IMR-90 (cell line): Measurements from ENCODE around the gene PAWR. TPM values are rescaled to one million over a fixed set of nuclear protein-coding genes. Genes with fewer than 3 reads are reported as not detected.
A peak's percentile ranks its signal among the peaks of the same experiment; 100 is the strongest.

ENCODE experiments used
- ATAC-seq: fragments of 200-7000 bp; cut with Tn5 transposase; 2 replicates; pipeline ENCODE4 v1.9.1; 2020; ENCODE audit warnings: low read depth, mild to moderate bottlenecking, moderate library complexity
- BruUV-seq: library from RNA; stranded (reverse); fragments of 400-500 nt; replicated peaks from 2 replicates; lab custom pipeline; 2021; lab: Mats Ljungman, UMichigan
- CTCF ChIA-PET: fragments of 300-600 bp; formaldehyde crosslinking; extraction: SDS; loops from one replicate; lab custom pipeline; 2021; ENCODE audit warnings: antibody characterized with exemption; lab: Yijun Ruan, JAX
- POLR2A ChIA-PET: fragments of 300-600 bp; sonication (Branson Sonifier 250); formaldehyde crosslinking; loops from one replicate; lab custom pipeline; 2022; ENCODE audit warnings: antibody characterized with exemption; ENCODE audit not compliant: unreplicated experiment; lab: Charles Lee
- DNase-seq: peaks from one replicate; pipeline ENCODE4 v3.0.0; 2013
- H2AFZ ChIP-seq: replicated peaks from 2 replicates; pipeline ENCODE3; 2013; ENCODE audit warnings: low read length, mild to moderate bottlenecking; ENCODE audit not compliant: poor library complexity
- H2AK5ac ChIP-seq: 2 replicates; pipeline ENCODE4 v1.6.1; 2013; ENCODE audit warnings: low read depth, low read length, inconsistent platforms
- H2AK9ac ChIP-seq: replicated peaks from 2 replicates; pipeline ENCODE3; 2013; ENCODE audit warnings: mild to moderate bottlenecking, low read depth, low read length, moderate library complexity; ENCODE audit not compliant: poor library complexity
- H2BK120ac ChIP-seq: 2 replicates; pipeline ENCODE4 v1.6.1; 2013; ENCODE audit warnings: low read depth, low read length, inconsistent platforms
- H2BK15ac ChIP-seq: 3 replicates; pipeline ENCODE4 v1.6.1; 2013; ENCODE audit warnings: low read depth, low read length, inconsistent platforms
- H2BK20ac ChIP-seq: 2 replicates; pipeline ENCODE4 v1.6.1; 2013; ENCODE audit warnings: low read depth, mild to moderate bottlenecking, inconsistent platforms, low read length, moderate library complexity
- H2BK5ac ChIP-seq: 2 replicates; pipeline ENCODE4 v1.6.1; 2013; ENCODE audit warnings: mild to moderate bottlenecking, low read depth, low read length, inconsistent platforms; ENCODE audit not compliant: poor library complexity, severe bottlenecking
- H3K14ac ChIP-seq: replicated peaks from 2 replicates; pipeline ENCODE4 v1.6.1; 2013; ENCODE audit warnings: low read depth, low read length, inconsistent platforms
- H3K18ac ChIP-seq: 2 replicates; pipeline ENCODE4 v1.6.1; 2013; ENCODE audit warnings: low read depth, low read length, control low read depth
- H3K23ac ChIP-seq: 2 replicates; pipeline ENCODE4 v1.6.1; 2013; ENCODE audit warnings: low read depth, low read length, inconsistent platforms
- H3K27ac ChIP-seq: 2 replicates; pipeline ENCODE4 v1.5.1; 2013; ENCODE audit warnings: mild to moderate bottlenecking, control low read depth, low read length; ENCODE audit not compliant: insufficient read depth
- H3K27me3 ChIP-seq: 2 replicates; pipeline ENCODE4 v1.6.1; 2013; ENCODE audit warnings: low read length; ENCODE audit not compliant: control insufficient read depth, insufficient read depth
- H3K36me3 ChIP-seq: 2 replicates; pipeline ENCODE4 v1.6.1; 2013; ENCODE audit warnings: low read length, mixed read lengths; ENCODE audit not compliant: control insufficient read depth, insufficient read depth
- H3K4ac ChIP-seq: 2 replicates; pipeline ENCODE4 v1.6.1; 2013; ENCODE audit warnings: low read depth, low read length, inconsistent platforms
- H3K4me1 ChIP-seq: 2 replicates; pipeline ENCODE4 v1.6.1; 2013; ENCODE audit warnings: low read length, mixed read lengths; ENCODE audit not compliant: control insufficient read depth, insufficient read depth
- H3K4me2 ChIP-seq: 2 replicates; pipeline ENCODE4 v1.6.1; 2013; ENCODE audit warnings: low read depth, mild to moderate bottlenecking, control low read depth, low read length, moderate library complexity
- H3K4me3 ChIP-seq: 2 replicates; pipeline ENCODE4 v1.5.1; 2013; ENCODE audit warnings: low read depth, mild to moderate bottlenecking, control low read depth, low read length, moderate library complexity; ENCODE audit not compliant: insufficient read depth
- H3K56ac ChIP-seq: 2 replicates; pipeline ENCODE4 v1.6.1; 2013; ENCODE audit warnings: low read length, inconsistent platforms; ENCODE audit not compliant: insufficient read depth; ENCODE audit errors: extremely low read depth
- H3K79me1 ChIP-seq, 2 experiments: 2 replicates each; pipeline ENCODE4 v1.6.1; 2013; ENCODE audit warnings: low read length in 2 of 2, inconsistent platforms in 1 of 2, low read depth in 1 of 2
- H3K9ac ChIP-seq: 2 replicates; pipeline ENCODE4 v1.6.1; 2013; ENCODE audit warnings: low read depth, low read length, control low read depth
- H3K9me1 ChIP-seq: 2 replicates; pipeline ENCODE4 v1.6.1; 2013; ENCODE audit warnings: low read length, inconsistent platforms; ENCODE audit not compliant: insufficient read depth
- H3K9me3 ChIP-seq: 2 replicates; pipeline ENCODE4 v1.6.1; 2013; ENCODE audit warnings: low read length; ENCODE audit not compliant: control insufficient read depth, insufficient read depth
- H4K20me1 ChIP-seq: 2 replicates; pipeline ENCODE4 v1.6.1; 2013; ENCODE audit warnings: low read length, inconsistent platforms; ENCODE audit not compliant: insufficient read depth
- H4K5ac ChIP-seq: 2 replicates; pipeline ENCODE4 v1.6.1; 2013; ENCODE audit warnings: mild to moderate bottlenecking, low read depth, low read length, control low read depth
- H4K8ac ChIP-seq, 2 experiments: 2 replicates each; pipeline ENCODE4 v1.6.1; 2013; ENCODE audit warnings: low read depth in 2 of 2, low read length in 2 of 2, control low read depth in 1 of 2, inconsistent platforms in 1 of 2
- H4K91ac ChIP-seq: 2 replicates; pipeline ENCODE4 v1.6.1; 2013; ENCODE audit warnings: low read depth, low read length, inconsistent platforms; ENCODE audit not compliant: insufficient read depth
- BHLHE40 ChIP-seq: fragments of 150-350 bp; IDR thresholded peaks from 2 replicates; pipeline ENCODE4 v1.6.1; 2016; ENCODE audit warnings: mild to moderate bottlenecking, low read depth, low read length
- CEBPB ChIP-seq: IDR thresholded peaks from 2 replicates; pipeline ENCODE4 v1.6.1; 2012; ENCODE audit warnings: low read depth, low read length, improper control_type of control experiment
- ELK1 ChIP-seq: fragments of 150-350 bp; IDR thresholded peaks from 2 replicates; pipeline ENCODE4 v1.6.1; 2016; ENCODE audit warnings: low read depth, mild to moderate bottlenecking, low read length, moderate library complexity, borderline replicate concordance
- FOS ChIP-seq: fragments of 150-350 bp; IDR thresholded peaks from 2 replicates; pipeline ENCODE4 v1.6.1; 2016; ENCODE audit warnings: low read depth, low read length
- MAFK ChIP-seq: IDR thresholded peaks from 2 replicates; pipeline ENCODE4 v1.6.1; 2012; ENCODE audit warnings: low read depth, low read length, improper control_type of control experiment
- RFX5 ChIP-seq: IDR thresholded peaks from 2 replicates; pipeline ENCODE4 v1.8.0; 2012; ENCODE audit warnings: low read depth, mild to moderate bottlenecking, low read length, moderate library complexity
- SMC3 ChIP-seq: fragments of 150-350 bp; IDR thresholded peaks from 2 replicates; pipeline ENCODE4 v1.6.1; 2016; ENCODE audit warnings: low read depth, mild to moderate bottlenecking, antibody characterized with exemption, low read length, moderate library complexity
- USF2 ChIP-seq: fragments of 150-350 bp; IDR thresholded peaks from 2 replicates; pipeline ENCODE4 v1.6.1; 2017; ENCODE audit warnings: mild to moderate bottlenecking, antibody characterized with exemption, low read length, low read depth
- WGBS, 2 experiments: methylation state at CpG; one replicate each; pipeline versions ENCODE4 v1.1.5 to v1.1.7; 2013; ENCODE audit warnings: missing lambda C conversion rate in 2 of 2; ENCODE audit not compliant: insufficient read length in 1 of 2; ENCODE audit errors: extremely low coverage in 2 of 2; 5-methylcytosine and 5-hydroxymethylcytosine counted together
- dilution Hi-C: fragments of 300-500 bp; cut with HindIII; formaldehyde crosslinking; loops from one replicate; pipeline ENCODE4 v1.14.3; 2018; ENCODE audit warnings: low sequenced_read_pairs; ENCODE audit not compliant: unreplicated experiment
- in situ Hi-C: fragments of 300-500 bp; cut with MboI; formaldehyde crosslinking; loops from 3 replicates; pipeline ENCODE4 v1.14.3; 2019; ENCODE audit warnings: low sequenced_read_pairs, inconsistent platforms, mixed read lengths
- intact Hi-C: fragments of 100-400 bp; cut with micrococcal nuclease; formaldehyde crosslinking; loops from 2 replicates; pipeline ENCODE4 v1.10.0; 2022
- polyA plus RNA-seq, 3 experiments: library from polyadenylated mRNA; depleted of rRNA; stranded (reverse); fragments of >200 nt; gene quantifications; 2 replicates each; pipeline ENCODE4 v1.2.3, GENCODE V29; 2012; ENCODE audit warnings: low replicate concordance in 1 of 3
- total RNA-seq: library from RNA; depleted of rRNA; stranded (reverse); fragments of >200 nt; gene quantifications from 2 replicates; pipeline ENCODE4 v1.2.3, GENCODE V29; 2012
- TF ChIP-seq, protein P1 (sequence below): conservative IDR thresholded peaks from 2 replicates; pipeline ENCODE4 v1.5.1; 2012; ENCODE audit warnings: mild to moderate bottlenecking, low read depth, low read length, improper control_type of control experiment

Gene PAWR
- total and polyA plus RNA-seq, 2 of the 4 experiments (the other 2 are of a cell fraction) = 13.2 to 13.6 TPM

DNA sequence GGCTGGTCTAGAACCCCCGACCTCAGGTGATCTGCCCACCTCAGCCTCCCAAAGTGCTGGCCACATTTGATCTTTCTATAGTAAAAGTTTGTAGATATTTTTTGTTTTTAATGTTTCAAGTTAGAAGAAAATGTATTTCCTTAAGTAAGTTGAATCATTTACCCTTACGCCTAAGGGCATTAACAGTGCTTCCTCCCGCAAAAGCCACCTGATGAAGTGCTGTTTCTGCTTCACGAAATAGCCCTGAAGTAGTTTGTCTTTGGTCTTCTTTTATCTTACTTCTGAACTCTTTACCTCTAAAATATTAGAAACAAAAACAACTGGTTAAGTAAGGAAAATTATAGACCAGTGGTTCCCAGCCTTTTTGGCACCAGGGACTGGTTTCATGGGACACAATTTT lies 22.7 kb downstream of the PAWR start:
- H4K5ac ChIP-seq = no peak overlapping the region
- peaks cover 4% of the 10 kb centered on the region for H3K4me1 ChIP-seq
- no peak overlapping the region for H2AK9ac ChIP-seq
- 0 out of 2 replicates have a peak overlapping the region, but pooled peaks have one; percentile 45 for H3K14ac ChIP-seq
- no peak overlapping the region for H2BK20ac ChIP-seq
- in situ Hi-C loops (no loop called here), intact Hi-C loops (no loop called here), dilution Hi-C loops (no loop called here)
- BruUV-seq = no TSS peak
- H3K9me3 ChIP-seq = no peaks in the 10 kb centered on the region
- H3K56ac ChIP-seq = no peak overlapping the region
- H3K23ac ChIP-seq = 0 out of 2 replicates have a peak overlapping the region, but pooled peaks have one; percentile 44
- CTCF ChIA-PET = no interaction called here
- no peak overlapping the region for H4K91ac ChIP-seq
- H2AK5ac ChIP-seq = peak overlapping the region; percentile 2
- H2AFZ ChIP-seq = no peak overlapping the region
- H2BK15ac ChIP-seq = no peak overlapping the region
- H3K79me1 ChIP-seq = peaks cover 21 to 43% of the 10 kb centered on the region in 2 experiments
- H2BK120ac ChIP-seq = no peak overlapping the region
- no peaks in the 10 kb centered on the region for H3K27me3 ChIP-seq
- no peak overlapping the region for H3K4me3 ChIP-seq
- H4K8ac ChIP-seq = no peak overlapping the region
- peaks cover 4% of the 10 kb centered on the region for H4K20me1 ChIP-seq
- DNase-seq (no peak), ATAC-seq (no peak)
- no peaks in the 10 kb centered on the region for H3K36me3 ChIP-seq
- no peak overlapping the region for H3K4me2 ChIP-seq
- no peak overlapping the region for H3K18ac ChIP-seq
- H2BK5ac ChIP-seq = no peak overlapping the region
- WGBS, 2 experiments = no CpG with 5 or more reads among the region's 4 CpGs
- no peak overlapping the region for H3K4ac ChIP-seq
- no peak overlapping the region for H3K27ac ChIP-seq
- TF ChIP-seq BHLHE40 (no peak), CEBPB (no peak), FOS (no peak), USF2 (no peak), RFX5 (no peak), MAFK (no peak), ELK1 (no peak), SMC3 (no peak)
- TF ChIP-seq, protein P1, sequence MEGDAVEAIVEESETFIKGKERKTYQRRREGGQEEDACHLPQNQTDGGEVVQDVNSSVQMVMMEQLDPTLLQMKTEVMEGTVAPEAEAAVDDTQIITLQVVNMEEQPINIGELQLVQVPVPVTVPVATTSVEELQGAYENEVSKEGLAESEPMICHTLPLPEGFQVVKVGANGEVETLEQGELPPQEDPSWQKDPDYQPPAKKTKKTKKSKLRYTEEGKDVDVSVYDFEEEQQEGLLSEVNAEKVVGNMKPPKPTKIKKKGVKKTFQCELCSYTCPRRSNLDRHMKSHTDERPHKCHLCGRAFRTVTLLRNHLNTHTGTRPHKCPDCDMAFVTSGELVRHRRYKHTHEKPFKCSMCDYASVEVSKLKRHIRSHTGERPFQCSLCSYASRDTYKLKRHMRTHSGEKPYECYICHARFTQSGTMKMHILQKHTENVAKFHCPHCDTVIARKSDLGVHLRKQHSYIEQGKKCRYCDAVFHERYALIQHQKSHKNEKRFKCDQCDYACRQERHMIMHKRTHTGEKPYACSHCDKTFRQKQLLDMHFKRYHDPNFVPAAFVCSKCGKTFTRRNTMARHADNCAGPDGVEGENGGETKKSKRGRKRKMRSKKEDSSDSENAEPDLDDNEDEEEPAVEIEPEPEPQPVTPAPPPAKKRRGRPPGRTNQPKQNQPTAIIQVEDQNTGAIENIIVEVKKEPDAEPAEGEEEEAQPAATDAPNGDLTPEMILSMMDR = no peak
- peaks cover 3% of the 10 kb centered on the region; the same call in 1 of the 2 replicates for H3K9me1 ChIP-seq
- no peak overlapping the region for H3K9ac ChIP-seq
- POLR2A ChIA-PET = no interaction called here
